DMS153 (cell line): ENCODE results near the gene PXDC1.
"Not testable (repeated sequence)": the region's sequence is repeated elsewhere in the genome, so short reads cannot be mapped to it uniquely, and the experiment has no call there.

Source experiments
- DNase-seq: peaks from one replicate; lab custom pipeline; 2025; lab: John Stamatoyannopoulos, UW

Gene PXDC1

GRCh38 chr6:3762359-3762758, 10.8 kb upstream of the PXDC1 start:
- DNase-seq, result no peak

DNA sequence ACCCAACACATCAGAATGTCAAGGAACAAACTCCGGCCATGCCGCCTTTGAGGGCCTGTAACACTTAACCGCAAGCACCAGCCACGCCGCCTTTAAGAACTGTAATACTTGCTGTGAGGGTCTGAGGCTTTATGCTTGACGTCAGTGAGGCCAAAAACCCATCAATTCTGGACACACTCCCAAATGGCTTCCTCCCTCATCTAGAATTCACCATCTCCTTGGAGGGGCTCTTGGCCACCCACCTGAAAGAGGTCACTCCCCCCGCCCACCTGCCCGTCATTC, 10.4 kb upstream of the PXDC1 start:
- no peak for DNase-seq

DNA sequence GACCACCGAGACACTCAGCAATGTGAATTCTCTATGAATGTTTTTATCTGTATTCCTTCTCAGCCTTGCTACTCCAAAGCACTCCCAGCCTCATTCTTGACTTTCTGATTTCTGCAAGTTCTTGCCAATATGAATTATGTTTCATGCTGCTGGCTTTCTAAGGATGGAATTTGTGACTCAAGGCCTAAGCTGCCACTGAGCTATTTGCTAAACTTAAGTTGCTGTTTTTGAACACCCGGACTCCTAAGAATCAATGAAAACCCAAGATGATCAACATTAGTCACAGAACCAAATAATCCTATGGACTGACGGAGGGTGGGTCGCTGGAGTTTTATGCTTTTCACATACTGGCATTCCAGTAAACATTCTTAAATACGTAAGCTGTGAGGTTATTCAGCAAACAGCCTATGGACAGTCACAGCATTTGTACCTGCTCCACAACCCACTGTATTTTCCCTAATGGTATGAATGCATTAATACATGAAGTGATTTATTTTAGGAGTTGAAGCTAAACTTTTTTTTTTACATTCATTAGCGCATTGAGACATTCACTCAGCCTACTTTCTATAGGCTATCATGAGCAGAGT, 8.2 kb upstream of the PXDC1 start:
- DNase-seq, result no peak

GRCh38 chr6:3758842-3759144, 7.3 kb upstream of the PXDC1 start:
- DNase-seq, result no peak

GRCh38 chr6:3757998-3758841, 6.7 kb upstream of the PXDC1 start:
- not testable (repeated sequence) for DNase-seq

GRCh38 chr6:3757241-3757641, 5.7 kb upstream of the PXDC1 start:
- DNase-seq, result no peak

GRCh38 chr6:3756546-3756945, 5.0 kb upstream of the PXDC1 start:
- DNase-seq, result no peak

GRCh38 chr6:3755637-3756545, 4.4 kb upstream of the PXDC1 start:
- DNase-seq, result peak; percentile 83

DNA sequence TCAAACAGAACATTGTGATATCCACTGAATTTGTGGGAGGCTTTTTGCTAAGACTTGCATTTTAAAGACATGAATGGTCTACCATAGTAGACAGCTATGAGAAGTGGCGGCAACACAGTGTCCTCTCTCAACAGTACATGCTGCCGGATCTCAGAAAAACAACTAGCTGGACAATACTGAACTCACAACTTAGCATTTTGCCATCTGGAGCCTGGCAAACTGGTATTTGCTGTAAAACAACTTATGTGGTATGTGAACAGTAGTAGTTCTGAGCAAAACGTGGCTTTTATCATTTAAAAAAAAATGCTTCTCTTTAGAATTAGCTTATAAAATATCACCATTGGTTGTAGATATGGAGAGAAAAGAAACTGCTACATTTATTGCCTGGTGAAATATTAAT, 3.3 kb upstream of the PXDC1 start:
- no peak for DNase-seq

GRCh38 chr6:3754032-3754725, 2.7 kb upstream of the PXDC1 start:
- not testable (repeated sequence) for DNase-seq

DNA sequence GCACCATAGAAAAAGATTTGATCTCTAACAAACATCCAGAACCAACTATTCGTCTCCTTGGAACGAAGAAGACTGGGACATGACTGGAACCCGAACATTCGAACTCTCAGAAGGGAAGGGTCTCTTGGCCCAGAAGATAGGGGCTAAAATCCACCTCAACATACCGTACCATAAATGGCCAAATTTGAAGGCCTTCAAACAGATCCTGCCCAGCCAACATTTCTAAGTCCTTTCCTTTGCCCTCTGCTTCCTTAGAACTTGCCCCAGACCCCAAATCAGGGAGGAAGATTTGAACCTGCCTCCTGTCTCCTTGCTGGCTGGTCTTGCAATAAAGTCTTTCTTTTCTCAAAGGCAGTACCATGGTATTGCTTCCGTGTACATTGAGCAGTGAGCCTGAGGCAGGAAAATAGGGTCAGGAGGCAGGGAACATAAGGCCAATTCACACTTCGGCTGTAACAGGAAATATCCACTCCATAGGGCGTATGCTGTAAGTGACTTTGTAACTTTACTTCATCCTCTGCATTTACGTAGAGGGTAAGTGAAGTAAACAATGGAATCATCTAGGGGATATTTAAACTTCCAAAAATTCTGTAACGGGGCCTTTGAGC, 1.8 kb upstream of the PXDC1 start:
- DNase-seq, result no peak

- DNase-seq, result no peak
Observed at GRCh38 chr6:3752531-3753227, 1.2 kb upstream of the PXDC1 start.

GRCh38 chr6:3751730-3752530, 417 bp upstream of the PXDC1 start:
- DNase-seq, result no peak

DNA sequence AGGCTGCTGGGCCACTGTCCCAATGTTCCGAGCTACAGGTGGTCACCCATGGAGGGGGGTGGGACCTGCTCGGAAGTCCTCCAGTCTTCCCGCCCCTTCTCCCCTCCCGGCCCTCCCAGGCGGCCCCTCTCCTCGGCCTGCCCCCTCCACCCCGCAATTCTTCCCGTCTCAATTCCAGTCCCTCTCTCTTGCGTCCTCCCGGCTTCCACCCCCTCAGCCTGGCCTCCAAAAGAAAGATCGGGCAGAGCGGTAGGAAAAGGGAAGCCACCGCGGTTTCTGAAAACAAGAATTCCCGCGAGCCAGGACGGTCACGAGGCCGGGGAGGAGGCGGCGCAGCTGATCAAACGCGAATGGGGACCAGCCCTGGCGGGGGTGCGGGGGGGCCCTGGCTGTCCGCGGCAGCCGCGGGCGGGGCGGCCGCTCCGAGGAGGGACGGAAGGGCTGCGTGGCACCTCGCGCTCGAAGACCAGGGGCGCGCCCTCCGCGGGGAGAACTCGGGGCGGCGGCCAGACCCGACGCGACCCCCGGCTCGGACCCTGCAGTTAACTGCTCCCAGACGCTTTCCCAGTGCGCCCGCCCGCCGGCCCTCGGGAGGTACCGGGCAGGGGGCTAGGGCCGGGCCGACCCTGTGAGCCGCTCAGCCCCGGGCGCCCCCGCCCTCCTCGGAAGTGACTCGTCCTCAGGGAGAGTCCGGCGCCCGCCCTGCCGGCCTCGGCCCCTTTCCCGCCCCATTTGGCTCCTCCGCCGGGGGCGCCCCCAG, 1.0 kb downstream of the PXDC1 start:
- DNase-seq, result no peak

GRCh38 chr6:3749977-3750316, 1.6 kb downstream of the PXDC1 start:
- DNase-seq, result no peak

GRCh38 chr6:3749067-3749841, 2.3 kb downstream of the PXDC1 start:
- DNase-seq, result peak; percentile 69

DNA sequence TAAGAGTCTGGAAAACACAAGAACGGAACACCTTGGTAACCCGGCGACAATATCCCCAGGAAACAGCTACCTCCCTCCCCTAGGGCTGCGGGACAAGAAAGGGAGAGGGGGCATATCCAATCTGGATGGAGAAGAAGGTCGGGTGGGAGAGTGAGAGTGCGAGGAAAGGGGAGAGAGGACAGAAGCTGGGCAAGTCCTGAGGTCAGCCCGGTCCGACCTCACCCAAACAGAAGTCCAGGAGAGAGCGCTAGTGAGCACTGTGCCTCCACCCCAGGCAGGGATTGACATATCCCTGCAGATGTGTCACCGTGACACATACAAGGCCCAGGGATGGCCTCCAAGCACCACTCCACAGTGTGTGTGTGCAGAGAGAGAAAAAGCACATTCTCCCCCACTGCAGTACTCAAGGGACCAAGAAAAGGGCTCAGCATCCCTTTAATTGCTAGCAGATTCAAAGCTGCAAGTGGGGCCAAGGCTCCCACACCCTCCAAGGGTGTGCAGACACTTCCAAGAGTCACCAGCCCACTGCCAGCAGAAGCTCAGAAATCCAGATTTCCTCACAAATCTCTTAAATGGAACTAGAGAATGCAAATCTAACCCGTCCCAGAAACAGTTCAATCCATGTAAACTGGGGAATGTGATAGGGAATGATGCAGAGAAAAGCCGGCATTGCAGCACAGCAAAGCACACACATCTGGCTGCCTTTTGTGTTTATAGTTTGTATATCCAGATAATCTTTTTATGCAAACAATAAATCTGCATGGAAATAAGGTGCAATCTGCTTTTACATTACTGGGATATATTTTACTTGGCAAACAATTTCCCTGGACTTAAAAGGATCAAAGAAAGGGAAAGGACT, 3.1 kb downstream of the PXDC1 start:
- DNase-seq, result no peak

DNA sequence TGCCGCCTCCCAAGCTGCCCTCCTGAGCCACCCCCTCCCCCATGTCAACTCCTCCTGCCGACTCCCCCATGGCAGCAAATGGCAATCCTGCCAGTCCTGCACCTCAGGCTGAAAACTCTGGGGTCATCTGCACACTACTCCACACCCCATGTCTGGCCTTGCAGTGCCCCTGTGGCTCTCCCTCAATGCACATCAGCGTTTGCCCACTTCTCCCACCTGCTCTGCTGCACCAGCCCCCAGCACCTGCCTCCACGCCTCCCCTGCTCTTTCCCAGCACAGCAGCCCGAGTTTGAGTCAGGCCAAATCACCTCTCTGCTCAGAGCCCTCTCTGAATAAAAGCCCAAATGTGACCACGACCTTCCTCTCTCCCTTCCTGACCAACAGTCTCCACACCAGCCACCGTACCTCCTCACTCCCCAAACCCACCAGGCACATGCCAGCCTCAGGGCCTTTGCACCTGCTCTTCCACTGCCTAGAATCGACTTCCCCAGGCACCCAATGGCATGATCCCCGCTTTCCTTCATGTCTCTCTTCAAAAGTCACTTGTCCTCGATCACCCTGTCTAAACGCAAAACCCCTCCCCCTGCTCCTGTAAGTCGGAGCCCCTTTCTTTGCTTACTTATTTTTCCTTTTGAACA, 4.3 kb downstream of the PXDC1 start:
- DNase-seq, result no peak
